Effector CD8-positive, alpha-beta T cell (primary cell): Measurements from ENCODE around the gene ABCA10.
"Not testable (repeated sequence)": the region's sequence is repeated elsewhere in the genome, so short reads cannot be mapped to it uniquely, and the experiment has no call there.

Experiments used
- DNase-seq: peaks from one replicate; lab custom pipeline; 2025; lab: John Stamatoyannopoulos, UW

The ABCA10 gene

GRCh38 chr17:69227541-69227940 is 1.1 kb downstream of the ABCA10 start:
- no peak for DNase-seq

GRCh38 chr17:69223809-69224208 is 4.8 kb downstream of the ABCA10 start:
- DNase-seq: no peak

GRCh38 chr17:69222707-69223258 is 5.8 kb downstream of the ABCA10 start:
- DNase-seq: no peak

GRCh38 chr17:69220098-69220497 is 8.5 kb downstream of the ABCA10 start:
- no peak for DNase-seq

- no peak for DNase-seq
These were observed 9.6 kb downstream of the ABCA10 start for GRCh38 chr17:69218986-69219385.

- DNase-seq: no peak
These were observed 15.4 kb downstream of the ABCA10 start for GRCh38 chr17:69213059-69213813.

- DNase-seq: no peak
These were observed 20.0 kb downstream of the ABCA10 start for GRCh38 chr17:69208640-69209039.

- no peak for DNase-seq
These were observed 21.5 kb downstream of the ABCA10 start for GRCh38 chr17:69207151-69207550.

- DNase-seq: no peak
These were observed 30.4 kb downstream of the ABCA10 start for GRCh38 chr17:69198238-69198637.

- DNase-seq: not testable (repeated sequence)
These were observed 32.4 kb downstream of the ABCA10 start for GRCh38 chr17:69196105-69196653.

GRCh38 chr17:69192754-69193153 is 35.9 kb downstream of the ABCA10 start:
- DNase-seq: no peak

- no peak for DNase-seq
These were observed 39.8 kb downstream of the ABCA10 start for GRCh38 chr17:69188796-69189195.

GRCh38 chr17:69188064-69188463 is 40.6 kb downstream of the ABCA10 start:
- no peak for DNase-seq

GRCh38 chr17:69187294-69187693 is 41.3 kb downstream of the ABCA10 start:
- DNase-seq: no peak

- no peak for DNase-seq
These were observed 49.2 kb downstream of the ABCA10 start for GRCh38 chr17:69179227-69179952.

GRCh38 chr17:69176457-69176795 is 52.2 kb downstream of the ABCA10 start:
- no peak for DNase-seq

- DNase-seq: no peak
These were observed 52.8 kb downstream of the ABCA10 start for GRCh38 chr17:69175625-69176456.

- no peak for DNase-seq
These were observed 53.4 kb downstream of the ABCA10 start for GRCh38 chr17:69175262-69175624.

GRCh38 chr17:69173118-69173517 is 55.5 kb downstream of the ABCA10 start:
- no peak for DNase-seq

- no peak for DNase-seq
These were observed 58.2 kb downstream of the ABCA10 start for GRCh38 chr17:69170377-69170776.

GRCh38 chr17:69168642-69169041 is 60.0 kb downstream of the ABCA10 start:
- not testable (repeated sequence) for DNase-seq

- no peak for DNase-seq
These were observed 61.7 kb downstream of the ABCA10 start for GRCh38 chr17:69166957-69167356.
